PC-9 (cell line): Measurements from ENCODE around the gene EPB41L2. TPM values are rescaled to one million over a fixed set of nuclear protein-coding genes. Genes with fewer than 3 reads are reported as not detected.

ENCODE experiments used
- BruUV-seq: library from RNA; stranded (reverse); fragments of 400-500 nt; replicated peaks from 2 replicates; lab custom pipeline; 2021; lab: Mats Ljungman, UMichigan
- CTCF ChIA-PET: fragments of 300-600 bp; sonication (Branson Sonifier 250); formaldehyde crosslinking; loops from one replicate; lab custom pipeline; 2022; ENCODE audit warnings: antibody characterized with exemption; lab: Charles Lee
- POLR2A ChIA-PET: fragments of 300-600 bp; sonication (Branson Sonifier 250); formaldehyde crosslinking; loops from one replicate; lab custom pipeline; 2022; ENCODE audit warnings: antibody characterized with exemption; ENCODE audit not compliant: unreplicated experiment; lab: Charles Lee
- DNase-seq, 2 experiments: peaks; one replicate each; pipeline versions ENCODE4 v3.0.0 to v3.0.0-alpha.2; 2015 to 2022; ENCODE audit warnings: mixed read lengths in 1 of 2
- H2AFZ ChIP-seq: fragments of 200-600 bp; sonication (generic); 2 replicates; pipeline ENCODE4 v1.8.1; 2017; ENCODE audit warnings: antibody characterized with exemption
- H3F3A ChIP-seq: fragments of 200-600 bp; sonication (generic); 2 replicates; pipeline ENCODE4 v1.8.1; 2017; ENCODE audit warnings: antibody characterized with exemption, mild to moderate bottlenecking, low read depth; ENCODE audit not compliant: insufficient read depth
- H3K27ac ChIP-seq: fragments of 200-600 bp; sonication (generic); 2 replicates; pipeline ENCODE4 v1.6.1; 2016; ENCODE audit warnings: mixed run types
- H3K27me3 ChIP-seq: fragments of 200-600 bp; sonication (generic); 2 replicates; pipeline ENCODE4 v1.6.1; 2016; ENCODE audit warnings: low read depth, mixed run types; ENCODE audit not compliant: insufficient read depth
- H3K36me3 ChIP-seq: fragments of 200-600 bp; sonication (generic); 2 replicates; pipeline ENCODE4 v1.6.1; 2016; ENCODE audit warnings: low read depth, mixed run types
- H3K4me1 ChIP-seq: fragments of 200-600 bp; sonication (generic); replicated peaks from 2 replicates; pipeline ENCODE4 v1.6.1; 2016; ENCODE audit warnings: mixed run types; ENCODE audit not compliant: insufficient read depth
- H3K4me2 ChIP-seq: fragments of 200-600 bp; sonication (generic); 2 replicates; pipeline ENCODE4 v1.6.1; 2017; ENCODE audit warnings: mixed run types
- H3K4me3 ChIP-seq: fragments of 200-600 bp; sonication (generic); 2 replicates; pipeline ENCODE4 v1.6.1; 2016; ENCODE audit warnings: mixed run types
- H3K79me2 ChIP-seq: fragments of 200-600 bp; sonication (generic); 2 replicates; pipeline ENCODE4 v1.6.1; 2017; ENCODE audit warnings: low read depth, mixed run types
- H3K9me2 ChIP-seq: fragments of 200-600 bp; sonication (generic); 2 replicates; pipeline ENCODE4 v1.8.1; 2017; ENCODE audit warnings: mild to moderate bottlenecking; ENCODE audit not compliant: insufficient read depth
- H3K9me3 ChIP-seq: fragments of 200-600 bp; sonication (generic); 2 replicates; pipeline ENCODE4 v1.8.1; 2016; ENCODE audit warnings: low read depth; ENCODE audit not compliant: insufficient read depth
- H4K20me1 ChIP-seq: fragments of 200-600 bp; sonication (generic); 2 replicates; pipeline ENCODE4 v1.8.1; 2017; ENCODE audit not compliant: insufficient read depth
- EZH2 ChIP-seq: fragments of 200-600 bp; sonication (generic); IDR thresholded peaks from 2 replicates; pipeline ENCODE4 v1.8.0; 2017; ENCODE audit warnings: antibody characterized with exemption, low read depth
- intact Hi-C: fragments of 100-400 bp; cut with micrococcal nuclease; formaldehyde crosslinking; loops from one replicate; pipeline ENCODE4 v1.10.0; 2022; ENCODE audit not compliant: unreplicated experiment
- total RNA-seq: library from RNA; stranded (reverse); gene quantifications from 2 replicates; pipeline ENCODE4 v1.2.3, GENCODE V29; 2021
- TF ChIP-seq, protein P1 (sequence below): fragments of 200-600 bp; sonication (generic); conservative IDR thresholded peaks from 2 replicates; pipeline ENCODE4 v1.6.1; 2017; ENCODE audit warnings: mixed run types, antibody characterized with exemption, mild to moderate bottlenecking, moderate library complexity

Gene EPB41L2
- total RNA-seq, 1 experiment from 2014 or later, result 67.4 TPM

DNA sequence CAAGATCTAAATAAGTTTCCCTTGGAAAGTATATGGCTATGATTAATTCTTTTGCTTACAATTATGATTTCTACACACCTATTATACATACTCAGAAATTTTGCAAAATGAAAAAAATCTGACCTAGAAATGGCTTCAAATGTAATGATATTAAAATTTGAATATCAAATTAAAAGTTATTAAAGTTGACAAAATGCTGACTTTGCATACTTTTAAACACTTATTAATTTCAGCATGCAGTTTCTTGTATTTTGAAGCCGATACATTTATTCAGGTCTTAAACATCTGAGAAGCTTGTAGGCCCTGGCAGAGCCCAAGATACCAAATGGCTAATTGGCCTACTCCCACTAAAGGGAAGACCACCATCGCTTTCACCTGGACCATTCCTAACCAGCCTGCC is 176.1 kb downstream of the EPB41L2 start:
- BruUV-seq, result no TSS peak

DNA sequence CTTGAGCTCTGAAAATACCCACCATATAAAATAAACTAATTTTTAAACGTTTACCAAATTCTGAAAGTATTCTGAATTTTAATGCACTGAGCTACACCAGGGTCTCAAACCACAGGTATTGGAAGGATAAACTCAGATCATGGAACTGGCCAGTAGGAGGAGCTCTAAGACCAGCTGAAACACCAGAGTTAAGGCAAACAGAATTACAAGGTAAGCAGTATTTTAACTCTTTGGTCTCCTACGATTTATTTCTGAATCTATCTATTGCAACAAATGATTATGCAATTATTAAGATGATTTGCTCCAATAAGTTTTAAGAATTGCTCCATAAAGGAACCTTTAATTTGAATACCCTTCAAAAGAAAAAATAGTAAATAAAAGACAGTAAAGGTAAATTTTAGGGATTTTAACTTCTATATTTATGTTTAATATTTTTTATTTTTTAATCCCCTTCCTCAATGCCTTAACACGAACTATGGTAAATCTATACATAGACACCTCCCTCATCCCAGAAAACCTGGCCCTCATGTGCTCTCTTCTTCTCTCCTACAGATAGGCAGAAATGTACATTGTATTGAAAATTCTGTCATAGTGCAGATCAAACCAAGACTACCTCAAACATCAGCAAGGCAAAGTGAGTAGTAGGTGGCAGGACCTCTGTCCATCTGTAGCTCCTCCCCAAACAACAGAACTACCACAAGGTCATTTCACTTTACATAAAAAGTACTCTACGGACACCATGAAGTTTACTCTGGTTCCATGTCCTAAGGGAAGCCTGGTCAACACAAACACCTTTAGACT is 177.5 kb downstream of the EPB41L2 start:
- POLR2A ChIA-PET, result no interaction called here
- CTCF ChIA-PET, result interaction anchor here (1.0 to 1.1 kb wide), 2 partner anchors 231 to 648 kb away, joined by 4 to 11 read pairs; no protein-coding TSS in a partner anchor
- BruUV-seq, result no TSS peak

More for the DNA sequence above, 176.1 kb downstream of the EPB41L2 start:
- no peak for DNase-seq
- intact Hi-C loops, result no loop called here
- no peaks in the 10 kb centered on the region for H3K79me2 ChIP-seq
- H2AFZ ChIP-seq, result no peak overlapping the region
- no peaks in the 10 kb centered on the region for H3K4me1 ChIP-seq
- no peaks in the 10 kb centered on the region for H3K27me3 ChIP-seq
- no peaks in the 10 kb centered on the region for H4K20me1 ChIP-seq
- H3K9me2 ChIP-seq, result no peaks in the 10 kb centered on the region
- H3K27ac ChIP-seq, result no peak overlapping the region
- POLR2A ChIA-PET, result no interaction called here
- CTCF ChIA-PET, result no interaction called here
- no peaks in the 10 kb centered on the region for H3K9me3 ChIP-seq
- H3K4me2 ChIP-seq, result no peak overlapping the region
- no peaks in the 10 kb centered on the region for H3F3A ChIP-seq
- TF ChIP-seq, protein P1, sequence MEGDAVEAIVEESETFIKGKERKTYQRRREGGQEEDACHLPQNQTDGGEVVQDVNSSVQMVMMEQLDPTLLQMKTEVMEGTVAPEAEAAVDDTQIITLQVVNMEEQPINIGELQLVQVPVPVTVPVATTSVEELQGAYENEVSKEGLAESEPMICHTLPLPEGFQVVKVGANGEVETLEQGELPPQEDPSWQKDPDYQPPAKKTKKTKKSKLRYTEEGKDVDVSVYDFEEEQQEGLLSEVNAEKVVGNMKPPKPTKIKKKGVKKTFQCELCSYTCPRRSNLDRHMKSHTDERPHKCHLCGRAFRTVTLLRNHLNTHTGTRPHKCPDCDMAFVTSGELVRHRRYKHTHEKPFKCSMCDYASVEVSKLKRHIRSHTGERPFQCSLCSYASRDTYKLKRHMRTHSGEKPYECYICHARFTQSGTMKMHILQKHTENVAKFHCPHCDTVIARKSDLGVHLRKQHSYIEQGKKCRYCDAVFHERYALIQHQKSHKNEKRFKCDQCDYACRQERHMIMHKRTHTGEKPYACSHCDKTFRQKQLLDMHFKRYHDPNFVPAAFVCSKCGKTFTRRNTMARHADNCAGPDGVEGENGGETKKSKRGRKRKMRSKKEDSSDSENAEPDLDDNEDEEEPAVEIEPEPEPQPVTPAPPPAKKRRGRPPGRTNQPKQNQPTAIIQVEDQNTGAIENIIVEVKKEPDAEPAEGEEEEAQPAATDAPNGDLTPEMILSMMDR, result no peak
- no peak for TF ChIP-seq EZH2
- H3K36me3 ChIP-seq, result no peaks in the 10 kb centered on the region
- H3K4me3 ChIP-seq, result no peak overlapping the region

DNA sequence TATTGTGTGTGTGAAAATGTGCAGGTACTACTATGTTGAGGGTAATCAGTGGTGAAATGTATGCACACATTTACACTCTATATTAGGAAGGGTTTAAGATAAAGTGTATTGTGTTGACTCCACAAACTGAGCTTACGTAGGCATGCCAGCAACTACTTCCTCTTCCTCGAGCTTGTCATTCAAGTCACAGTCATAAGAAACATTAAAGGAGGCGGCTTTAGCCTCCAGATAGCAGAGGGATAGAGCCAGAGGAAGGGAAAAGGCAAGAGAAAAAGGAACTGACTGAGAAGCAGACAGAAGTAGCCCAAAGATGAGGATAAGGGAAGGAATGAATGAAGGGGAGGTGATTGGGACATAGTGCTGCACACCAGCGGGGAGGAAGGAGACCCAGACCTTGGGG is 180.7 kb downstream of the EPB41L2 start:
- Histone ChIP-seq H3K27me3 (no peaks in the 10 kb centered on the region), H3K79me2 (no peaks in the 10 kb centered on the region), H2AFZ (no peak overlapping the region), H3K36me3 (no peaks in the 10 kb centered on the region), H3K4me3 (no peak overlapping the region), H3K9me2 (no peaks in the 10 kb centered on the region), H3K27ac (no peak overlapping the region), H3K4me1 (no peaks in the 10 kb centered on the region), H4K20me1 (no peaks in the 10 kb centered on the region), H3K9me3 (no peaks in the 10 kb centered on the region), H3K4me2 (no peak overlapping the region), H3F3A (no peaks in the 10 kb centered on the region)
- TF ChIP-seq, protein P1, result no peak
- TF ChIP-seq EZH2, result no peak
- BruUV-seq, result no TSS peak
- intact Hi-C loops, result loop anchor here (5.0 kb wide), 1 partner anchor 580 kb away; no protein-coding TSS in a partner anchor
- ChIA-PET CTCF (no interaction called here), POLR2A (no interaction called here)
- no peak for DNase-seq

More for the DNA sequence above, 177.5 kb downstream of the EPB41L2 start:
- Histone ChIP-seq H3K4me1 (no peaks in the 10 kb centered on the region), H4K20me1 (no peaks in the 10 kb centered on the region), H3K27ac (no peak overlapping the region), H3K79me2 (no peaks in the 10 kb centered on the region), H3K9me2 (no peaks in the 10 kb centered on the region), H2AFZ (no peak overlapping the region), H3K4me2 (no peak overlapping the region), H3K27me3 (no peaks in the 10 kb centered on the region), H3K36me3 (no peaks in the 10 kb centered on the region), H3K9me3 (no peaks in the 10 kb centered on the region), H3F3A (no peaks in the 10 kb centered on the region), H3K4me3 (no peak overlapping the region)
- peak; percentile 61 to 67 for DNase-seq
- TF ChIP-seq, protein P1, result peak; percentile 98
- TF ChIP-seq EZH2, result no peak
- intact Hi-C loops, result loop anchor here (1.0 to 2.0 kb wide), 3 partner anchors 177 to 649 kb away; partner anchors contain the start of gene EPB41L2
